Stromal cell of bone marrow (primary cell): ENCODE measurements around the gene HOXB4.

ENCODE experiments used
- DNase-seq: peaks from one replicate; pipeline ENCODE4 v3.0.0-alpha.2; 2012; ENCODE audit warnings: low read depth

Gene HOXB4

DNA sequence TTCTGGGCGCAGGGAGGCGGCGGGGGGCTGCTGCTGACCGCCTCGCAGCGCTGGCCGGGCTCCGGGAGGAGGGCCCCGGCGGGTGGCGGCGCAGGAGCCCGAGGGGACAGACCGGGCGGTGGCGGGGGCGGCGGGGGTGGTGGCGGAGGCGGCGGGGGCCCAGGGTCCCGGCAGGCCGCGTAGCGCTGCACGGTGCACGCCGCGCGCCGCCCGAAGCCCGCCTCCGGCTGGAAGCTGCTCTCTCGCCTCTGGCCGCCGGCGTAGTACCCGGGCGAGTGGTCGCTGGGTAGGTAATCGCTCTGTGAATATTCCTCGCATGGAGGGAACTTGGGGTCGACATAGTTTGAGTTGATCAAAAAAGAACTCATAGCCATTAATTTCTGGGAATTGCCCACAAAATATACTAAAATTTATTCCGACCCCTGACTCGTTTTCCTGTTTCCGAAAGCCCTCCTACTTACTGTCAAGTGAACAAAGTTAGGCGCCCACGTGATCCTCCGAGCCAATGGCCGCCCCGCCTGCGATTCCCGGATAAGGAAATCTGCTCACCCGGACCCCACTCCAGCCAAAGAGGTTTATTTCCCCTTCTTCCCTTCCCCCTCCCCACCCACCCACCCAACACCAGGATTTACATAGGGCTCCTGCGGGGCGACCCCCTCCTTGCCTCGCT, at the start of gene HOXB4:
TSS of gene HOXB4 (minus strand) at position 405 of the 670 bp plus-strand sequence. CDS start at position 374, 31 bp downstream.
- no peak for DNase-seq

DNA sequence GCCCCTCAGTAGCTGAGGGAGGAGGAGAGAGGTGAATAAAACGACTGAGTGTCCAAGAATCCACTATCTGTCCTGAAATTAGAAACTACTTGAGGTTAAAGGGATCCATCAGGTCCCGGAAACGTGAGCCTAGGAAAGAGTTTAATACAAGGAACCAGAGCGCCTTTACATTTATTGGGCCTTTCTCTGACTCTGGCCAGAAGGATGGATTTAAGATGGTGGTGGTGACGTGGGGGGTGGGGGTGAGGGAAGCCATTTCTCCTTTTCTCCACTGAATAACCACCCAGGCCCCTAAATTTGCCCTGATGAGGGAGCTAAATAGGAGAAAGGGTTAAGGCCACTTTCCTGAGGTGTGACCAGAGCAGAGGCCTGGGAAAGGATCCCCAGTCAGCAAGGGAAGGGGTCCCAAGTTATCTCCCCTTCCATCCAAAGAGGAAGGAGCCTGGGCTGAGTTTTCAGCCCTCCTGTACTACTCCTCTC, 49.0 kb upstream of the HOXB4 start:
- DNase-seq: no peak

DNA sequence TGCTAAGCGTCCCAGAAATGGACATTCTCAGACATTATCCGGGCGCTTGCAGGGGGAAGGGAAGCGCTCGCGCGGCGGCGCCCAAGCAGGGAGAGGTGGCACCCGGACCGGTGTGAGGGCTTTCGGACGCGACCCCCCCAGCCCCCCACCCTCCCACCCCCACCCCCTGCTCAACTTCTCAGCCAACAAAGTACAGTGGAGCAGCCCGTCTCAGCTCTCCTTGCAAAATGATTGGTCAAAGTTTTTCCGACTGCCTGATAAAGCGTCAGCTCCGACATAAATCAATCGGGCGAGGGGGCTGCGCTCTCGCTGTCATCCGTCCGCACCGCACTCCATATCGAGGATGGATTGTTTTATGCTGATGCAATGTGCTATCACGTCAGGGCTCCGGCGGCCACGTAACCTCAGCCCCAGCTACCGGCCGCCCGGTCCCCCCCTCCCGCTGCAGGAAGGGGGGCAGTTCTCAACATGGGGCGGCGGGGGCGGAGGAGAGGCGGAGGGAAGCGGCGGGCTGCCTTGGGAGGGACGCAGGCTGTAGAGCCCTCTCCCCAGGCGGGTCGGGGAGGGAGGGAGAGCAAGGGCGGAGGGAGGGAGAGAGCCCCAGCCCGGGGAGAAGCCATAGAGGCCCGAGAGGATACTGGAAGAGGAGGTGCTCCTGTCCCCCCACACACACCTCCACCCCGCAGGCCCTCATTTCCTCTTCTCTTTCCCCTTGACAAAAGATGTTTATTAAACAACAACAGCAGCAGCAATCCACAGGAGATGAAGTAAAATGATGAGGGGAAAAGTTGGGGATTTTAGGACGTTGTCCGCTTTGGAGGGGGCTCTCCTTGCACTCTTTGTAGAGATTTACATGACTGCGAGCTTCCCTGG, 48.3 kb upstream of the HOXB4 start, which contains the start of gene HOXB9:
TSS of gene HOXB9 (minus strand) at position 114 of the 873 bp plus-strand sequence. CDS start at position 25, 89 bp downstream.
- DNase-seq: no peak

DNA sequence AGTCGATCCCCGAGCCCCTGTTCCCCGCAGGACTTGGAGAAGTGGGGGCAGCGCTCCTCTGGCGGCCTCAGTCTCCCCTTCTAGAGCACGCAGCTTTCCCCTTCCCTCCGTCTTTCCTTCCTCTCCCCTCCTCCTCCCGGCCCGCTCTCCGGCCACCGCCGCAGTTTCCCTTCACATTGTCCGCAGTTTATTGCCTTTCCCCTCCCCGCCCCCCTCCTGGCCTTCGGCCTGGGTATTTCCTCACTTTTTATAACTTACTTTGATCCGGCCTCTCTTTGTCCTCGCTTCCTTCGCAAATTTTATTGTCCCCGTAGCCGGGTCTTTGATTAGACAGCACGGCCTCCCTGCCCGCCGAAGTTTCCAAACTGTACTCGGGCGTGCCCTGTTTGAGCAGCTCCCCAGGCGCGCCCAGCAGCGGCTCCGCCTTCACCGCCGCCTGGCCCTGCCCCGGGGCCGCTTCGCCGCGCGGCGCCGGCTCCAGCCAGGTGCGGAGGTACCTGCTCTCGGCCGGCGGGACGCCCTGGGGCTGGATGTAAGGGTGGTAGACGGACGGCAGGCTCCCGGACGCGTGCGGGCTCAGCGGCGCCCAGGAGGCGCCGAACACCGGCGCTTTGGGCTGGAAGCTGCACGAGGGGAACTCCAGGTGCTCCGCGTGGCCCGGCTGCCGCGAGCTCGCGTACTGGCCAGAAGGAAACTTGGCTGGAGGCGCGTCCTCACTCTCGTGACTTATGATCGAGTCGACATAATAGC, 47.5 kb upstream of the HOXB4 start:
- DNase-seq: no peak

DNA sequence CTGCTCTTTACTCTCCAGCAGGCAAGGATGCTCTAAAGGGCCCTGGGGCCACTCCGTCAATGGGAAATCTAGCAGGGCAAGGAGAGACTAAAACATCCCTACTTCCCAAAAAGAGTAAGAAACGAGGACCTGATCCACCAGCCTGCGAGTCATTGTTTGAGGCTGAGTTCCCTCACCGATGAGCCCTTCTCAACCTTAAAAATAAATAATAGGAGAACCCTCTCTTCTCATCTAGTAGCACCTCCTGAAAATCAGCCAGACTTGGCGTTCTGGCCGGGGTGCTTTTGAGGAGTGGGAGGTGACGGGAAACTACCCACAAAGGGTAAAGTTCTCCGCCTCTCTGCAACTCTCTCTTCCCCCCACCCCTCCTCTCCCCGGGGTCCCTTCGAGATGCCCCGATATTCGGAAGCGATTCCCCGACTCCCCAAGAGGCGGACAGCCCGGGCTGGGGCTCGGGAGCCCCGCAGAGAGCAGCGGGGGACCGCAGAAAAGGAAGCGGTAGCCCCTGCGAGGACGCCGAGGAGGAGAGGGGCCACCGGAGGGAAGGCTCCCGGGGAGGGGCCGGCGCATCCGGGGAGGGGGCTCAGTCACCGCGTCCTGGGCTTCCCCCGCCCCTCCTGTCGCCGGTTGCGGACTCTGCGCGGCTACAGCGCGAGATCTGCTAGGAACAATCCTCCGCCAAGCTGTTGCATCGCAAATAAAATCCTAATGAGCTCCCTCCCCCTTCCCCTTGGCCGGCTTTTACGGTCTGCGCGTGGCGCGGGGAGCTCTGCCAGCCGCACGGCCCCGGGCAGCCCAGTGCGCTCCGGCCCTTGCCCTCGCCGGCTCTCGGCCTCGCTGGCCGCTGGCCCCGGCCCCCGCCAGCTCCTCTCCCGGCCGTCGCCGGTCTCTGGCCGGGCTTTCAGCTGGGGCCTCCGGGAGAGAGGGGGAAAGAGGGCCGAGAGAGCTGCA, 46.7 kb upstream of the HOXB4 start:
- DNase-seq: no peak

DNA sequence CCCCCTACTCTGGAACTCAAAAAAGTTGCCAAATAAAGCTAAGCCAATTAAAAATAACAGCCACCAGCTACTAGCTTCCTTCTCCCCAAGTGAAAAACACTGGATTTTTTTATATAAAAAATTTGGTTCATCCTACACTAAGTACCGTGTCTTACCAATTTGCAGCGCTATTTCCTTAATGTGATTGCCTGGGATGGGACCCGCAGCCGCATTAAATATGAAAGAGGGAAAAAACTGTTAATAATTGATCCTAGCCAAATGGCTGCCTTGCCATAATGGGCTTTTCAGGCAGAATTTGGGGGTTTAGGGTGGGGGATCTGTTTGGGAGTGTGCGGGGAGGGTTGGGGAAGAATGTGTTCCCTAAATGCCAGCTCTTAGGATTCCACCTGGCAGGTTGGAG, 46.0 kb upstream of the HOXB4 start:
- DNase-seq: no peak

DNA sequence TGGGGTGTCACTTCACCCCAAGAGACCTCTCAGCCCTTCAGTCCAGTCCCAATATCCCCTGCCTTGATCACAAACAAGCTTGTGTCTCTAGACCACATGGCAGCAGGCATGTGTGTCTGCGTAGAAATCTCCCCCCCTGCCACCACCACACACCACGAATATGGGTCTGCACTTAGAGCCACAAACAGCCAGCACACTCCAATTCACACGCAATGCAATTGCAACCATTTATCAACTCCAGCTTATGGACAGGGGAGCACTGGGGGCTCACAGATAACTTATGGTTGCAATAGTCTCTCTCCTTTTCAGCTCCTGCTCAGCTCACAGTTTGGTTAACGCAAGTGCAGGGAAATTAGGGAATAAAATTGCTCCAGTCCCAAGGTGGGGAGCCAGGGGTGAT, 45.4 kb upstream of the HOXB4 start:
- no peak for DNase-seq

DNA sequence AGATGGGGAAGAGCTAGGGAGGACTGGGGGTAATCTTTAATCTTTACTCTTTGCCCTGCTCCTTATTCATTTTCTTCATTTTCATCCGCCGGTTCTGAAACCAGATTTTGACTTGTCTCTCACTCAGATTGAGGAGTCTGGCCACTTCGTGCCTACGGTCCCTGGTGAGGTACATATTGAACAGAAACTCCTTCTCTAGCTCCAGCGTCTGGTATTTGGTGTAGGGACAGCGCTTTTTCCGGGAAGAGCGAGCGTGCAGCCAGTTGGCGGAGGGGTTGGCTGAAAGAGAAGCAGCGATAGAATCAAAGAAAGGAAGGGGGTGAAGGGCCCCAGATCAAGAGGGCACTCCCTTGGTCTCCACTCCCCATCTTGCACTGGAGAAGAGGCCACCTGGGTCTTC, 44.7 kb upstream of the HOXB4 start:
- DNase-seq: no peak

DNA sequence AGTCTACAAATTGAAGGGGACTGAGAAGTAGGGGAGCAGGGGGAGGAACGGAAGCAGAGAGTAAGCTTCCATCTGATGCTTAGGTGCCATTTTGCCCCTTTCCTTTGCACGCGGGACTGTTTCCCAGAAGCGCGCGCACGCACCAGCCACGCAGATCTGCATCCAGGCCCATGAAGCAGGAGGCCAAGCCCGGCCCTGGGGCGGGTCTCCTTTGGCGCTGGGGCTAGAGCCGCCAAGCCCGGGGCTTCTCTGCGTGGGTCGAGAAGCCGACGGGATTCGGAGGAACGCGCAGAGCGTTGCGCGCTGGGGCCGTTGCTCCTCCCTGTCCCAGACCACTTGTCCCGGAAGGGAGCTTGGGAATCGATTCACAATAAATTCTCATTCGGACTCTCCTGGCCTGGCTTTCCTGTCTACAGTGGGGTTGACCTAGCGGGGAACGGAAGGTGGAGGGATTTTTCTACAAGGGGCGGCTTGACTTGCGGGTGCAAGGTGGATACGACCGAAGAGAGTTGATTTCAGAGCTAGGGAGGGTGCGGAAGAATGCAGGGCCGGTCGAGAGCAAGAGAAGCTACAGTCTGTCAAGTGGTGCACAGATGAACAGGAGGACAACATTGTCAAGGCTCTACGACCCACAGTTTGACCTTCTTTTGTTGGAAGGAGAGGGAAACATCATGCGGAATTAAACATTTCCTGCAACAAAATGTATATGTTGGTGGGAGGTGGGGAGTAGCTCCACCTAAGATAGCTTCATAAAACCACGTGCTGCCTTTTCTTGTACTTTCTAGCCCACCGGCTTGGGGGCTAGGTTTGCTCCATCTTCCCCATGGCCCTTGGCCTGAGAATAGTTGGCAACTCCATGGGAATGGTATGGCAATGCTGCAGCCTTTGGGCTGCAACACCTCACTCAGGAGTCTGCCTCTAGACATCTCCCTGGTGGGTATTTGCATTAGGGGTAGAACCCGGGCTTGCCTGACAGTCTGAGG, 43.6 kb upstream of the HOXB4 start:
- no peak for DNase-seq

DNA sequence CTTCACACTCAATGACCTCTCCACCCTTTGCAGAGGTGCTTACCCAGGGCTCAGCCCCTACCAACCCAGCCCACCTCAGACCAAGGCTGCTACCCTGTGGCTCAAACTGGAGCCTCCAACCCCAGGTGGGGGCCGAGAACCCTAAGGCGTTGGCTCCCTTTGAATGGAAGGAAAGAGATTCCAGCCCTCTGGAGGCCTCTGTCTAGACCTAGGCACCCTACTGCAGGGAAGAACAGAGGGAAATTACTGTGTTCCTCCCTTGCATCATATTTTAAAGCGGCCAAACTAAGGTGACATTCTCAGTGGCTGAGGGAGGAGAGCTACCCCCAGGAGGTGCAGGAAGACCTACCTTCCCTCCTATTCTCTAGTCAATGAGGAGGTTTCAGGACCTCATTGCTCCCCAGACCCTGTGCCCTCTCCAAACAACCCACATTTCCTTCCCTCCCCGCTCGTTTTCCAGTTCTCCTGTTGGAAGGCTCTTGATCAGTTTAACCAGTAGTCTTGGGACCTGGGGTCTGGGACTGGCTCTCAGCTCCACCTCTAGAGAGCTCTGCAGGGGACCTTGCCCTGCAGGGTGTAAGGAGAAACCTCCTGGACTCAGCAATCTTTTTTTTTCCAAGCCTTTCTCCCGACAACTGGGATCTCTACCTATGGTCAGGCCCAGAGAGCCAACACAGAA, 42.5 kb upstream of the HOXB4 start:
- DNase-seq: no peak

DNA sequence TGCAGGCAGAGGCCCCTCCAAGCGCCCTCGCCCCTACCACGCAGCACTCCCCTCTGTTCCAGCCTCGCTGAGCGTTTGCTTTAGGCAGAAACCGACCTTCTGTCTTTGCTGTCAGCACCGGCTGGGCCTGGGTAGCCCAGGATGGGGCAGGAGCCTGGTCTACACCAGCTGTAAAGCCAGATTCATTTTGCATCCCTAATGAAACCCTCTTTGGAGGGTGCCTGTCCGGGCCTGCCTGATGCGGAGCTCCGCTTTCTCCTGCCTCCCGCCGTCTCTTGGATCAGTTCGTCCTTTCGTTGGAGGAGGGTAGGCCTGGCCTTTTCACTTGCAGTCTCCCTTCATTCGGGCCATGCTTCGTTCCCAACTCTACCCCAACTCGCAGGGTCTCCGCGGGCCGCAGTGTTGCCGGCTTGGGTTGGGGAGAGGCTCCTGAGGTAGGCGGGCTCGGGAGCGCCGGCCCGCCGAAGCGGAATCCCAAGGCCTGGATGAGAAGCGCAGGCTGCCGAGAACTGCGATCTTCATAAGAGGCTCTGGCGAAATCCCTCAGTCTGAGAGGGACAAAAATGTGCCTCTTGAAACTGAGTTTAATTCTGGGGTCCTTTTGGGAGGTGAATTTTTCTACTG, 41.8 kb upstream of the HOXB4 start:
- DNase-seq: no peak

DNA sequence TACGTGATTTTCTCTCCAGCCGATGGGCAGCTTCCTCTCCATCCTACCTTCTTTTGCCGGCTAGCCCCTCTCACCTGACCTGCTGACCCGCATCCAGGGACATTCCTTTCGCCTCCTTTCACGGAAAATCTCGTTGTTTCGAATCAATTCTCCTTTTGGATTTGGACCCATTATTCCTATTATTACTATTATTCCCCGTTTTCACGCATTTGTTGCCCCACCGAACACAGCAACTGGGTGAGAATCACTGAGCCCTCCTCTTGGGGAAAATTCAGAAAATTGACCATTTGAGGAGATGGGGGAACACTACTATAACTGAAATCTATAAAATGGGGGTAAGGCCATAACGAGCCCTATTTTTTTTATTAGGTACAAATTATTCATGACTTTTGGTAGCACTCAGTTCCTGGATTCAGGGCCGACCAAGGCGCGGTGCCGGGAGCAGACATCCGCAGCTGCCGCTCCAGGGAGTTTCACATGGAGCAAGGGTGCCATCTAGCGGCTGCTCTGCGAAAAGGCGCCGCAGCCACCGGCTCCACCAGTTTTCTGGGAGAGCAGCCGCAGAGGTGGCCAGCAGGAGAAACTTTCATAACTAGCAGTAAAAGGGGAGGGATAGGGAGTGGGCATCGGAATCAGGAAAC, 40.2 kb upstream of the HOXB4 start:
- peak; percentile 63 for DNase-seq

DNA sequence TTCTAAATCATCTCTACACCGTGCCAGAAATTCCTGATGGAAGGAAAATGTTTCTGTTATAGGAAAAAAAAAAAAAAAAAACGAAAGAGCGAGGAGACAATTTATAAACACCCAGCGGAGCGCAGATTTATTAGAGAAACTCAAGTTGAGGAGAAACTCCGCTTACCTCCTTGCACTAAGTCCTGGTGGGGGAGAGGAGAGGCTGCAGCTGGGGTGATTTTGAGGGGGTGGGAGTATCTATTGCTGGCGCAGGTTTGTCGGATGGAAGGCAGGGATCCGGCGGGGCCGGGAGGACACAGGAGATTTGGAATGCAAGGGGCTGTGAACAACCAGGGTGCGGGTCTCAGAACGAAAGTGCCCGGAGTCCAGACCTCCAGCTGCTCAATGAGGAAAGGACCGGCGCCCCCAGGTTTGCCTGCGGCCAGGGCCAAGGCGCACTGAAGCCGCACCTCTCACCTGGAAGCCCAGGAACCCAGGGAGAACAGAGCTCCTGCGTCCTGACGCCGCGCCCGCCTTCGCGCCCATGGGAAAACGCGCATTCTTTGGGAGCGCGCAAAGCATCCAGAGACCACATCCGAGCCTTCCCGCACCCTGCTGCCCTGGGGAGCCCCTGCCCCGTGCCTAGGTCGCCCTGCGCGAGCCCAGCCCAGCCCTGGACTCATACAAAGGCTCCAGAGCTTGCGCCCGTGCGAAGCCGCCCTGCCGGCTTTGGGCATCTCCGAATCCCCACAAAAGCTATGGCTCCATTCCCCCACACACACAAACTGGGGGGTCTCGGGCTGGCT, 39.5 kb upstream of the HOXB4 start:
- DNase-seq: no peak

DNA sequence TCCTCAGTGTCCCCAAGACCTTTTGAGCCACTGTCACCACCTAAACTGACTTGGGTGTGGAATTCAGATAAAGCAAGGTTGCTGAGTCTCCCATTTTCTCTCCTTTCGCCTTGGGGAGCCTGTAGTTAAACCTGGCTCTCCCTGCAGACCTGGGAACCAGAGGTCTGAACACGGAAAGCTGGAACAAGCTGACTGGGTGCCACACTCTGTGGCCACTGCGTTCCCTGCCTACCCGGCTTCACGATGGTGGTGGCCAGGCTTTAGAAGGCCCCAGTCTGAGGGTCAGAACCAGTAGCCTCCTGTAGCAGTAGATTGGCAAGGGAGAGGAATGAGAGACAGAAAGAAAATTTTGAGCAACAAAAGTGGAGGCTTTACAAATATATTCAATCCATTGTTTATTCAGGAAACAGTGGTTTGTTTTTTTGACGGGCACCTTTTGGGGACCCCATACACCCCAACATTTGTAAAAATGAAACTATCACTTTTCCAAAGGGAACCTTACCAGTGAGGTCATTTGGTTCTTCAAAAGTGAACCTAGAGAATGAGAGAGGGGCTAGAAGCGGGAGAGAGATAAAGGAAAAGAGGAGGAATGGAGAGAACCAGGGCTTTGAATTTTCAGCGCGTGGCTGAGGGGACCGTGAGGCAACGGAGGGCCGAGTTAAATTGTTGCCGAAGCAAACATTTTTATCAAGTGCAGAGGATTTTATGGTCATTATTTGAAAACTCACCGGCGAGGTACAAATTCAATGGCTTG, 38.7 kb upstream of the HOXB4 start:
- DNase-seq: no peak

DNA sequence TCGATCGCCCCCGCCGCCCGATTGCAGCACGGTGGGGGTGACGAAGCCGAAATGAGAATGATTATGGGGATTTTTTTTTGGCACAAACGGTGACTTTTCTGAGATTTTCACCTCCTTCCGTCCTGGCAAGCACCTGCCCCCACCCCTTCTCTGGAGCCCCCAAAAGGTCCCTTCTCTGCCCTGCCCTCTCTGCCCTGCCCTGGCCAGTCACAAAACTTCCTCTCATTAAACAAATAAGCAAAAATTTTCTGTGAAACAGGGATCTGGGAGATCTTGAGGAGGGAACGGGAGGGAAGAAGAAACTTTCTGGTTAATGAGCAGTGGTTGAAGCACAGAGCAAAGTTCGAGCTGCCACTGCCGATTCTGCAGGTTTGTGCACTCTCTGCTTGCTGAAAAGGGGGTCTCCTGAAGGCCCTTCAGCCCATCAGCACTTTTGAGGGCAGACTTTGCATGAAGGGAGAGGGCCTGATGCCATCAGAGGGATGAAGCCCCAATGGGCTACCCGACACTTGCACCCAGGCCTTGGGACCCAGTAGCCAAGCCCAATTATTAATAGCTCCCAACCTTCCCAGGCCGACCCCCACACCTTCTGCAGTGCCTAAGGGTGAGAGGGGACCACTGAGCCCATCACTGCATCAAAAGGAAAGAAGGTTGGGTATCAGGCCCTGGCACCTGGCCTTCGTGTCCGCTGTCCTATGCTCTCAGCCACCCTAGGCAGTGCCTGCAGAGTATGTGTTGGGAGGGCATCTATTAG, 38.0 kb upstream of the HOXB4 start:
- DNase-seq: no peak
